Measurements from ENCODE around the gene PPP1R14C. TPM values are rescaled to one million over a fixed set of nuclear protein-coding genes. Genes with fewer than 3 reads are reported as not detected.

The PPP1R14C gene
- total and polyA plus RNA-seq, 2 experiments from 2014 or later = 1.1 to 1.4 TPM

- no peak for TF ChIP-seq EZH2 (IDR thresholded peaks at IDR 0.05; ENCODE audit: low read depth, unreplicated experiment)
- TF ChIP-seq NANOG (IDR thresholded peaks at IDR 0.05; ENCODE audit: borderline replicate concordance) = no peak
- TF ChIP-seq JUNB (IDR thresholded peaks at IDR 0.05; ENCODE audit: unreplicated experiment) = no peak
- no peak for TF ChIP-seq EZH2phosphoT487 (IDR thresholded peaks at IDR 0.05; ENCODE audit: unreplicated experiment)
- no peak for TF ChIP-seq CREB1 (CRISPR knock-in tag; IDR thresholded peaks at IDR 0.05; ENCODE audit: low read depth)
- TF ChIP-seq ETS1 (IDR thresholded peaks at IDR 0.05) = no peak
- no peak for TF ChIP-seq CTCF (conservative IDR thresholded peaks at IDR 0.05; ENCODE audit: low read depth in 2 of 2)
- TF ChIP-seq STAT1 (IDR thresholded peaks at IDR 0.05; ENCODE audit: unreplicated experiment) = no peak
- no peak for TF ChIP-seq ZNF331 (CRISPR knock-in tag; IDR thresholded peaks at IDR 0.05; ENCODE audit: low read depth)
- TF ChIP-seq, protein P1, sequence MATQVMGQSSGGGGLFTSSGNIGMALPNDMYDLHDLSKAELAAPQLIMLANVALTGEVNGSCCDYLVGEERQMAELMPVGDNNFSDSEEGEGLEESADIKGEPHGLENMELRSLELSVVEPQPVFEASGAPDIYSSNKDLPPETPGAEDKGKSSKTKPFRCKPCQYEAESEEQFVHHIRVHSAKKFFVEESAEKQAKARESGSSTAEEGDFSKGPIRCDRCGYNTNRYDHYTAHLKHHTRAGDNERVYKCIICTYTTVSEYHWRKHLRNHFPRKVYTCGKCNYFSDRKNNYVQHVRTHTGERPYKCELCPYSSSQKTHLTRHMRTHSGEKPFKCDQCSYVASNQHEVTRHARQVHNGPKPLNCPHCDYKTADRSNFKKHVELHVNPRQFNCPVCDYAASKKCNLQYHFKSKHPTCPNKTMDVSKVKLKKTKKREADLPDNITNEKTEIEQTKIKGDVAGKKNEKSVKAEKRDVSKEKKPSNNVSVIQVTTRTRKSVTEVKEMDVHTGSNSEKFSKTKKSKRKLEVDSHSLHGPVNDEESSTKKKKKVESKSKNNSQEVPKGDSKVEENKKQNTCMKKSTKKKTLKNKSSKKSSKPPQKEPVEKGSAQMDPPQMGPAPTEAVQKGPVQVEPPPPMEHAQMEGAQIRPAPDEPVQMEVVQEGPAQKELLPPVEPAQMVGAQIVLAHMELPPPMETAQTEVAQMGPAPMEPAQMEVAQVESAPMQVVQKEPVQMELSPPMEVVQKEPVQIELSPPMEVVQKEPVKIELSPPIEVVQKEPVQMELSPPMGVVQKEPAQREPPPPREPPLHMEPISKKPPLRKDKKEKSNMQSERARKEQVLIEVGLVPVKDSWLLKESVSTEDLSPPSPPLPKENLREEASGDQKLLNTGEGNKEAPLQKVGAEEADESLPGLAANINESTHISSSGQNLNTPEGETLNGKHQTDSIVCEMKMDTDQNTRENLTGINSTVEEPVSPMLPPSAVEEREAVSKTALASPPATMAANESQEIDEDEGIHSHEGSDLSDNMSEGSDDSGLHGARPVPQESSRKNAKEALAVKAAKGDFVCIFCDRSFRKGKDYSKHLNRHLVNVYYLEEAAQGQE (IDR thresholded peaks at IDR 0.05; ENCODE audit: unreplicated experiment) = no peak
Observed at GRCh38 chr6:150176659-150177058, 33.8 kb downstream of the PPP1R14C start (continued).

DNA sequence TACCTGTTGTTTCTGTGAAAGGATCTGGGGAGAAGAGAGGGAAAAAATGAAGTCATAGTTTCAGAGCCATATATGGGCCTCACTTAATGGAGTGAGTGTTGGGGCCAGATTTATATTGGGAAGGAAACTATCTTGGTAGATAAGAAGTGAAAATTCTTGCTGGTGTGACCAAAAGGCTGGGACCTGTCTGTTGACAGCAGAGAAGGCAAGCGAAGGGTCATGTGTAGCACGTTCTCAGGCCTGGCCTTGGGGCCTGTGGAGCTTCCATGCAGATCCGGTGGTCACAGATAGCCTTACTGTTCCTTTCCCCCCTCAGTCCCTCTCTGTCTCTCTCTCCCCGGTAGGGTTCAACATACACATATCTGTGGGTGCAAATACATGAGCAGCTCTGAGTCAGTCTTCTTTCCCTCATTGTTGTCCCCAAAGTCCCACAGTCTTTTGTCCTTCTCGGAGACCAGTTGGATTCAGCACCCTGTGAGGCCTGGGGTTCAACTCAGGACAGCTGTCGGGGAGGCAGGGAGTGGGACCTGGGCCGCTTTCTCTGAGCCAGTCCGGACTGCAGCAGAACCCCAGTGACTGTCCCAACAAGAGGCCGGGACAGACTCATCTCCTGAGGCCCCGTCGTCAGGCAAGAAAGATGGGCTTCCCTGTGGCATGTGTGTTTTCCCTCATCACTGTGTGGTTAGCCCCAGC lies 34.6 kb downstream of the PPP1R14C start:
- Mint-ChIP-seq H3K4me3 (no peak overlapping the region), H3K4me1 (no peaks in the 10 kb centered on the region; the same call in 2 of the 3 replicates), H3K9me3 (no peaks in the 10 kb centered on the region), H3K36me3 (ENCODE audit: low read depth) (no peaks in the 10 kb centered on the region), H3K27me3 (ENCODE audit: insufficient read depth, low read depth, poor library complexity) (no peaks in the 10 kb centered on the region), H3K27ac (no peak overlapping the region)
- Histone ChIP-seq H3F3A (replicated peaks; ENCODE audit: low read depth) (no peaks in the 10 kb centered on the region), H2AFZ (no peak overlapping the region), H3K27me3 (ENCODE audit: insufficient read depth) (no peaks in the 10 kb centered on the region), H3K4me3 (no peak overlapping the region), H3K4me2 (no peak overlapping the region), H3K79me2 (replicated peaks; ENCODE audit: insufficient read depth) (no peaks in the 10 kb centered on the region), H3K36me3 (ENCODE audit: insufficient read depth) (no peaks in the 10 kb centered on the region), H3K4me1 (ENCODE audit: insufficient read depth) (no peaks in the 10 kb centered on the region), H4K20me1 (replicated peaks; ENCODE audit: insufficient read depth) (no peaks in the 10 kb centered on the region), H3K27ac (ENCODE audit: low read depth) (no peak overlapping the region), H3K9me2 (ENCODE audit: insufficient read depth) (no peaks in the 10 kb centered on the region)
- TF ChIP-seq EZH2 (IDR thresholded peaks at IDR 0.05; ENCODE audit: low read depth, unreplicated experiment) = no peak
- TF ChIP-seq CTCF (conservative IDR thresholded peaks at IDR 0.05; ENCODE audit: low read depth in 2 of 2) = no peak
- TF ChIP-seq POLR2AphosphoS5 (IDR thresholded peaks at IDR 0.05; ENCODE audit: low read depth) = no peak
- TF ChIP-seq ZNF331 (CRISPR knock-in tag; IDR thresholded peaks at IDR 0.05; ENCODE audit: low read depth) = no peak
- TF ChIP-seq EZH2phosphoT487 (IDR thresholded peaks at IDR 0.05; ENCODE audit: unreplicated experiment) = no peak
- ATAC-seq (no peak), DNase-seq (ENCODE audit: low spot score) (no peak)
